Neural crest cell (in vitro differentiated cells): ENCODE results near the gene TBC1D23. TPM values are rescaled to one million over a fixed set of nuclear protein-coding genes. Genes with fewer than 3 reads are reported as not detected.

ENCODE experiments used
- DNase-seq: peaks from one replicate; pipeline ENCODE4 v3.0.0; 2021; ENCODE audit warnings: low read depth, mixed read lengths, low spot score
- H3K27ac Mint-ChIP-seq: one replicate; pipeline ENCODE4 v1.8.0; 2021; ENCODE audit warnings: mild to moderate bottlenecking, mixed read lengths; ENCODE audit not compliant: unreplicated experiment
- H3K27me3 Mint-ChIP-seq: 2 replicates; pipeline ENCODE4 v1.8.0; 2021; ENCODE audit warnings: low read depth, mild to moderate bottlenecking, mixed read lengths
- H3K36me3 Mint-ChIP-seq: 2 replicates; pipeline ENCODE4 v1.8.0; 2021; ENCODE audit warnings: low read depth, mild to moderate bottlenecking, mixed read lengths
- H3K4me1 Mint-ChIP-seq: 2 replicates; pipeline ENCODE4 v1.8.0; 2021; ENCODE audit warnings: mixed read lengths
- H3K4me3 Mint-ChIP-seq: one replicate; pipeline ENCODE4 v1.8.0; 2021; ENCODE audit warnings: mild to moderate bottlenecking, mixed read lengths
- H3K9me3 Mint-ChIP-seq: 2 replicates; pipeline ENCODE4 v1.8.0; 2021; ENCODE audit warnings: mixed read lengths
- long read RNA-seq: library from polyadenylated mRNA; unstranded; transcript quantifications from one replicate; pipeline ENCODE4 v2.0.0, GENCODE V29; 2020
- total RNA-seq: library from RNA; stranded (reverse); gene quantifications from 2 replicates; pipeline ENCODE4 v1.2.1, GENCODE V29; 2021
- TF ChIP-seq, protein P1 (sequence below): fragments of 200-600 bp; sonication (generic); conservative IDR thresholded peaks from 2 replicates; pipeline ENCODE4 v1.5.0; 2021; ENCODE audit warnings: antibody characterized with exemption, mild to moderate bottlenecking

The TBC1D23 gene
- 23.3 and 25.2 TPM in 2 replicates for total RNA-seq
- long read RNA-seq, transcript TBC1D23-201 (18 exons, 3,656 nt): minor isoform, 14 of 113 reads
- long read RNA-seq, transcript TBC1D23-202 (19 exons, 3,677 nt): major isoform, 63 of 113 reads
- long read RNA-seq, partial matches to known transcripts: 23 of 113 reads
- long read RNA-seq, other reads (novel, unspliced or antisense): 13 of 113 reads

DNA sequence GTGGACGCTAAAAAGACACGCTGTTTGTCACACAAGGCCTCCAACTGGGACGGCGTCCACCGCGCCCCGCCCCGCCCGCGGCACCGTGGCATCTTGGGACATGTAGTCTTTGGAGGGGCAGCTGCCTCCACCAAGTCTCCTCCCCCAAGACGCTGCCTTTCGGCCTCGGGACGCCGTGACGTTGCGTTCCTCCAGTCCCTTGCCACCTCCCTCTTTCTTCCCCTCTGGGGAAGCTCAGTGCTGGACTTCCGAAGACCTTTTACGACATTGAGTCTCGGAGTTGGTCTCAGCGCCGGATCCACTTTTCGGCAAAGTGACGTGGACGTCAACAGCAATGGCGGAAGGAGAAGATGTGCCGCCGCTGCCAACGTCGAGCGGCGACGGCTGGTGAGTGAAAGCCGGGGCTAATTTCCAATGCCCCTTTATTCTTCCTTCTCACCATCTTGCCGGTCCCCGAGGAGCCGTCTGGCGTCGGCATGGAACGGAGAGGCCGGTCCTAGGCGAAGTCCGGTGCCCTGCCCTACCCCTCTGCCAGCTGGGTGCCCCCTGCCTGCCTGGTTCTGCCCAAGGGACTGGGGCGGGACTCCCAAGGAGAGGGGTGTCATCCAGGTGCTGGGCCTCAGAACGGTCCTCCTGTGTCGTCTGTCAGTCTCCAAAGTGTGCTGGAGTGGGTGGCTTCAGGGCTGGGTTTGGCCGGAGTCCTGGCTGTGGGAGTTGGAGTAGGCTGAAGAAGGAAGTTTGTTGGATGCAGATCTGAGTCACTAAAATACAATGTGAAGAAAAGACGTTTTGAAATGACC is at the start of gene TBC1D23:
TBC1D23 (plus strand) TSS at position 308 of the 800 bp plus-strand sequence; CDS start at position 335, 27 bp downstream.
- Mint-ChIP-seq H3K27me3 (no peaks in the 10 kb centered on the region), H3K4me3 (peak within 1 kb of the TSS; percentile 88), H3K27ac (peak within 1 kb of the TSS; percentile 90), H3K4me1 (peaks cover 41% of the 10 kb centered on the region), H3K36me3 (no peaks in the 10 kb centered on the region), H3K9me3 (no peaks in the 10 kb centered on the region)
- TF ChIP-seq, protein P1, sequence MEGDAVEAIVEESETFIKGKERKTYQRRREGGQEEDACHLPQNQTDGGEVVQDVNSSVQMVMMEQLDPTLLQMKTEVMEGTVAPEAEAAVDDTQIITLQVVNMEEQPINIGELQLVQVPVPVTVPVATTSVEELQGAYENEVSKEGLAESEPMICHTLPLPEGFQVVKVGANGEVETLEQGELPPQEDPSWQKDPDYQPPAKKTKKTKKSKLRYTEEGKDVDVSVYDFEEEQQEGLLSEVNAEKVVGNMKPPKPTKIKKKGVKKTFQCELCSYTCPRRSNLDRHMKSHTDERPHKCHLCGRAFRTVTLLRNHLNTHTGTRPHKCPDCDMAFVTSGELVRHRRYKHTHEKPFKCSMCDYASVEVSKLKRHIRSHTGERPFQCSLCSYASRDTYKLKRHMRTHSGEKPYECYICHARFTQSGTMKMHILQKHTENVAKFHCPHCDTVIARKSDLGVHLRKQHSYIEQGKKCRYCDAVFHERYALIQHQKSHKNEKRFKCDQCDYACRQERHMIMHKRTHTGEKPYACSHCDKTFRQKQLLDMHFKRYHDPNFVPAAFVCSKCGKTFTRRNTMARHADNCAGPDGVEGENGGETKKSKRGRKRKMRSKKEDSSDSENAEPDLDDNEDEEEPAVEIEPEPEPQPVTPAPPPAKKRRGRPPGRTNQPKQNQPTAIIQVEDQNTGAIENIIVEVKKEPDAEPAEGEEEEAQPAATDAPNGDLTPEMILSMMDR: no peak
- peak; percentile 93 for DNase-seq

DNA sequence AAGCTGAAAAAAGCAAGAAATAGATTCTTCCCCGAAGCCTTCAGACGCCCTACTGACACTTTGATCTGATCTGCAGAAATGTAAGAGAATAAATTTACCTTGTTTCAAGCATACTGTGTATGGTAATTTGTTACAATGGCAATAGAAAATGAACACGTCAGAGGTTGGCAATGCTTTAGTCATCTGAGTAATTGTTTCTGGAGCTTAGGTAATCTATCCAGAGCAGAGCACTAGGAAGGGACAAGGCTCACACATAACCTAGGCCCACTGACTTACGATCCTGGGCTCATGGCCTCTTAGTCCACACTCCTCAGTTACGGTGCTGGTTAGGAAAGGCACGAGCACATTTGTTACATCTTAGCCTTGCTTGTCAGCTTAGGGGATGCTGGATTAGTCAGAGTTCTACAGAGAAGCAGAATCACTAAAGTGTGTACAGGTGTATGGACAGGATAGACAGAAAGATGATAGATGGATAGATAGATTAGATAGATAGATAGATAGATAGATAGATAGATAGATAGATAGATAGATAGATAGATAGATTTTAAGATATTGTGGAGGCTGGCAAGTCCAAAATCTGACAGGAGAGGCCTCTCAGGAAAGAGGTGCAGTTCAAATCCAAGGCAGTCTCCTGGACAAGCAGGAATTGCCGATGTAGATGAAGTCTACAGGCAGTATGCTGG is 46.8 kb upstream of the TBC1D23 start:
- Mint-ChIP-seq H3K36me3 (peaks cover 10% of the 10 kb centered on the region), H3K9me3 (peaks cover 8% of the 10 kb centered on the region), H3K4me1 (peaks cover 58% of the 10 kb centered on the region), H3K4me3 (no peak overlapping the region), H3K27me3 (no peaks in the 10 kb centered on the region), H3K27ac (no peak overlapping the region)
- TF ChIP-seq, protein P1: no peak
- no peak for DNase-seq

DNA sequence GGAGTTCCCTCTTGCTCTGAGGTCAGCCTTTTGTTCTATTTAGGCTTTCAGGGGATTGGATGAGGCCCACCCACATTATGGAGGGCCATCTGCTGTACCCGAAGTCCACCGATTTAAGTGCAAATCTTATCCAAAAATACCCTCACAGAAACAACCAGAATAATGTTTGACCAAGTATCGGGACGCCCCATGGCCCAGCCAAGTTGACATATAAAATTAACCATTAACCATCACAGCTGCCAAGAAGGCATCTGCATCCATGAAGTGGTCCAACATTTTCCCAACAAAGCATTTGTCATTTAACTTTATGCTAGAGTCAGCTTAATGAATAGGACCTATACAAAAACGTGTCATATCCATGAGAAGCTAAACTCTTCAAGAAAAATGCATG is 46.2 kb upstream of the TBC1D23 start:
- Mint-ChIP-seq H3K4me1 (peaks cover 57% of the 10 kb centered on the region), H3K36me3 (peaks cover 14% of the 10 kb centered on the region), H3K4me3 (no peak overlapping the region), H3K27me3 (no peaks in the 10 kb centered on the region), H3K27ac (no peak overlapping the region), H3K9me3 (peaks cover 12% of the 10 kb centered on the region)
- TF ChIP-seq, protein P1: no peak
- DNase-seq: no peak

DNA sequence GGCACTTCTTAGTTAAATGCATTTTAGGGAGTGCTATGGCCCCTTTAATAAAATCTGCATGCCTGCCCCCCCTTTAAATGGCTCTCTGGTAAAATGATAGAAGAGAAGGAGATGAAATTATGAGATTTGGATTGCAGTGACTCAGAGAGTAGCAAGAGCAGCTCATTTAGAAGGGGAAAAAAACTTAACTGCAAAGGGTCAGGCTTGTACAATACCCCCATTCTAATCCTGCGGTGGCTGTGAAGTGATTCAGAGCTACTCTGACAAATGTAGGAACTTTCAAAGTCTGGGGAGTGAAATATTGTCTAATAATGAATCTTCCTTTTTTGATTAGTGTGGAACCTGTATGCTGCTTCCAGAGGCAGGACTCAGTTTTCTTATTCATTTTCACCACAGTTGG is 44.1 kb upstream of the TBC1D23 start:
- Mint-ChIP-seq H3K4me3 (no peak overlapping the region), H3K36me3 (peaks cover 17% of the 10 kb centered on the region), H3K9me3 (peaks cover 13% of the 10 kb centered on the region), H3K27me3 (no peaks in the 10 kb centered on the region), H3K27ac (peak overlapping the region; percentile 75), H3K4me1 (peaks cover 35% of the 10 kb centered on the region)
- DNase-seq: no peak
- TF ChIP-seq, protein P1: no peak

DNA sequence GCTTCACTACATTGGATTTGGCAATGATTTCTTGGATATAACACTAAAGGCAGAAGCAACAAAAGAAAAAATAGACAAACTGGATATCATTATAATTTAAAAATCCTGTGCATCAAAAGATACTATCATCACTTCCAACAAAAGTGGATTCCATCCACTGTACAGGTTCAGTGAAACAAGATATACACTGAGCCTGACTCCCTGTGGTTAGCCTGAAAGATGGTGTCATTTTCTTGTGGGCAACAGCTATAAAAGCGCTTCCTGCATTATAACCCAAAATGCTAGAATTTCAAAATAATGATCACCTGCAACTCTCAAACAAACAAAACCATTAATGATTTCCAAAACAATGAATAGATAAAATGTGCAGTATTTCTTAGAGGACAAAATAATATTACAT is 39.6 kb upstream of the TBC1D23 start:
- no peaks in the 10 kb centered on the region for H3K27me3 Mint-ChIP-seq
- no peak overlapping the region for H3K27ac Mint-ChIP-seq
- peaks cover 21% of the 10 kb centered on the region for H3K36me3 Mint-ChIP-seq
- TF ChIP-seq, protein P1: no peak
- peaks cover 16% of the 10 kb centered on the region for H3K9me3 Mint-ChIP-seq
- peaks cover 23% of the 10 kb centered on the region for H3K4me1 Mint-ChIP-seq
- DNase-seq: no peak
- no peak overlapping the region for H3K4me3 Mint-ChIP-seq
